LNCAP (cell line): ENCODE data around the gene FRK.

Experiments used
- TF ChIP-seq, protein P1 (sequence below): fragments of 450-650 bp; IDR thresholded peaks from 2 replicates; pipeline ENCODE4 v1.5.1; 2017; ENCODE audit warnings: mild to moderate bottlenecking

FRK gene, protein sequence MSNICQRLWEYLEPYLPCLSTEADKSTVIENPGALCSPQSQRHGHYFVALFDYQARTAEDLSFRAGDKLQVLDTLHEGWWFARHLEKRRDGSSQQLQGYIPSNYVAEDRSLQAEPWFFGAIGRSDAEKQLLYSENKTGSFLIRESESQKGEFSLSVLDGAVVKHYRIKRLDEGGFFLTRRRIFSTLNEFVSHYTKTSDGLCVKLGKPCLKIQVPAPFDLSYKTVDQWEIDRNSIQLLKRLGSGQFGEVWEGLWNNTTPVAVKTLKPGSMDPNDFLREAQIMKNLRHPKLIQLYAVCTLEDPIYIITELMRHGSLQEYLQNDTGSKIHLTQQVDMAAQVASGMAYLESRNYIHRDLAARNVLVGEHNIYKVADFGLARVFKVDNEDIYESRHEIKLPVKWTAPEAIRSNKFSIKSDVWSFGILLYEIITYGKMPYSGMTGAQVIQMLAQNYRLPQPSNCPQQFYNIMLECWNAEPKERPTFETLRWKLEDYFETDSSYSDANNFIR

DNA sequence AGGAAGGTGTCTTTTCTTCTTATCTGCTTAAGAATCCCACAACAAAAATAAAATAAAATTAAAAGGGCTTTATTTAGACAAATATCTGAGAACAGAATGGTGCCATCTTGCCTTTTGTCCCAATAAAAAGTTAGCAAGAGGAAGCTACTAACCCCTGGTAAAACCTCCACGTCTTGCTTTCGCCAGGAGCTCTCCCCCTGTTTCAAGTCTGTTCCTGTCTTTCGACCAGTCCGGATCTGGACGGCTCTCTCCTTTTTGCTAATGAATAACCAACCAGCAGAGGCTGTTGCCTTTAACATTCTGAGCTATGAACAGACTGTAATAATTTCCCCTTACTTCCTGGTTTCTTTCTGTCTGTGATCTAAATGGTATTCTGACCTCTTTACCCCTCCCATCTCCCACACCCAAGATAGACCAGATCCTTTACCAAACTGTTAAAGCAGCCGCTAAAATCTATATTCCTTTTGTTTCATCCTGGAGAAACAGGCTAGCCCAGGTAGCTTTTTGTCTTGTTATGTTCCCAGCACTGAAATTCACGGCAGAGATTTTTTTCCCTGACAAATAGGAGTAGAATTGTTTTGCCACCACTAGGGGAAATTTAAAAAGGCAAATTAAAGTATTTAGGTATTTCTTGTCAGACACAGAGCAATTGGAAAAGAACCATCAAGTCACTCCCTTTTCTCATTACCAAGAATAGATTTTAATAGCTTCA, at the start of gene FRK:
FRK (minus strand) TSS at position 320 of the 712 bp plus-strand sequence. CDS start 580 bp downstream, outside the sequence.
- TF ChIP-seq, protein P1, sequence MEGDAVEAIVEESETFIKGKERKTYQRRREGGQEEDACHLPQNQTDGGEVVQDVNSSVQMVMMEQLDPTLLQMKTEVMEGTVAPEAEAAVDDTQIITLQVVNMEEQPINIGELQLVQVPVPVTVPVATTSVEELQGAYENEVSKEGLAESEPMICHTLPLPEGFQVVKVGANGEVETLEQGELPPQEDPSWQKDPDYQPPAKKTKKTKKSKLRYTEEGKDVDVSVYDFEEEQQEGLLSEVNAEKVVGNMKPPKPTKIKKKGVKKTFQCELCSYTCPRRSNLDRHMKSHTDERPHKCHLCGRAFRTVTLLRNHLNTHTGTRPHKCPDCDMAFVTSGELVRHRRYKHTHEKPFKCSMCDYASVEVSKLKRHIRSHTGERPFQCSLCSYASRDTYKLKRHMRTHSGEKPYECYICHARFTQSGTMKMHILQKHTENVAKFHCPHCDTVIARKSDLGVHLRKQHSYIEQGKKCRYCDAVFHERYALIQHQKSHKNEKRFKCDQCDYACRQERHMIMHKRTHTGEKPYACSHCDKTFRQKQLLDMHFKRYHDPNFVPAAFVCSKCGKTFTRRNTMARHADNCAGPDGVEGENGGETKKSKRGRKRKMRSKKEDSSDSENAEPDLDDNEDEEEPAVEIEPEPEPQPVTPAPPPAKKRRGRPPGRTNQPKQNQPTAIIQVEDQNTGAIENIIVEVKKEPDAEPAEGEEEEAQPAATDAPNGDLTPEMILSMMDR, result peak; percentile 35

DNA sequence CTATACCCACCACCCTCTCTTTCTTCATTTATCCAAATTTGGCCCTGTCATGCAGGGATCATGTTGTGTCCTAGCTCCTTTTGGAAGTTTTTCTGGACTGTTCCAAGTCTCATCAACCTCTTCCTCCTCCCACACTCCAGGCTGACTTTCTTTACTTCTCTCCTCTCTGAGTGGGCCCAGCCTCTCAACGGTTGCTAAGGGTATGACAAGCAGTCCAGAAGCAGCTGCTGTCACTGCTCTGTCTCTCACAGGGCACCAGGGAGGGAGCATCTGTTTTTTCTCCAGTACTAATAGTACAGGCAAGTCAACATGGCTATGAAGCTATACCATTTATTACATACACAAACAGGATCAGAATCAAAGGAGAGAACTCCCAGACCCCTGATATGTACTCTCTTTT, 48.1 kb upstream of the FRK start:
- TF ChIP-seq, protein P1, result no peak

DNA sequence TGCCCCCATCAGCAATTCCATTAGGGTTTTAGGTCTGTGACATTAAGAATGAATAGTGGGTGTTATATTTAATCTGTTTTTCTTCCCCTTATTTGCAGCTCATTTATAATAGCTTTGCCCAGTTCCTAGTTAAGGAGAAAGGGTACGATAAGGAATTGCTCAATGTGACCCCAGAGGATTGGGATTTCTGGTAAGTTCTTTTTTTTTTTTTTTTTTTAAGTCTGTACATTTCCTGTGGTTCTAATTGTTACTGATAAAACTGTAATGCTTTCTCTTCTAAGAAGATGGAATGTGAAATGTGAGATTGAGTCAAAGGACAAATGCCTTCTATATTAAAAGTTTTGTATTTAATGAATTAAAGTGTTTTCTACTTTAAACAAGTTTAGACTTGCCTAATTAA, 45.5 kb upstream of the FRK start:
- TF ChIP-seq, protein P1, result no peak

DNA sequence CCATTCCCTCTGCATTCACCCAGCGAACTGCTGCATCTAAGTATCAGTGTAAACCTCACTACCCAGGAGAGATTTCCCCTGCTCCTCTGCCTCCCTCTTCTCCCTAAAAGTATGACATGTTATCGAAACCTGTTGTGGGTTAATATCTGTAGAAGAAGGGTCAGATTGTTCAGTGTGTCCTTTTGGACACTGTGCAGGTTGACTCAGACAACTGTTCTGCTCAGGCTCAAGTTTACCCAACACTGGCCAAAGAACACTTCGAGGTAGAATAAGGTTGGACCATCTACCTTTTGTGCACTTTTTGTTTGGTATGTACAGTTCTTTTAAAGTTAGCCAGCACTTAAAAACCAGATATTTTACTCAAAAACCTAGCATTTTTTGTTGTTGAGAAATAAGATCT, 44.6 kb upstream of the FRK start:
- TF ChIP-seq, protein P1, result no peak

DNA sequence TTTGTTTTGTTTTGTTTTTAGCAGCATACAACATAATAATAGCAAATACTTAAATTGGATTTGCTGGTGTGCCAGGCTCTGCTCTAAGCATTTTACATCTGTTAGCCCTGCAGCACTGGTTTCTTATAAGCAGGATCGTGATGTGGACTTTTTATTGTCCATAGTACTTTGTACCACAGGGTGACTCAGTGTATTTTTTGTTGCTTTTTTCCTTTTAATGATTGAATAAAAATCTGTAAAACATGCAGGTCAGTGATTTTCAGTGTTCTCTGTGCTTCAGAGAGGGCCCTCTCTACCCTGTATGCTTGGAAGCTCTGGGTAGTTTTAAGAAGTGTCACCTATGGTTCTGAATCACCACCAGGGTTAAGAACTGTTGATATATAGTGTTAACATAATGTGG, 43.9 kb upstream of the FRK start:
- TF ChIP-seq, protein P1, result no peak

DNA sequence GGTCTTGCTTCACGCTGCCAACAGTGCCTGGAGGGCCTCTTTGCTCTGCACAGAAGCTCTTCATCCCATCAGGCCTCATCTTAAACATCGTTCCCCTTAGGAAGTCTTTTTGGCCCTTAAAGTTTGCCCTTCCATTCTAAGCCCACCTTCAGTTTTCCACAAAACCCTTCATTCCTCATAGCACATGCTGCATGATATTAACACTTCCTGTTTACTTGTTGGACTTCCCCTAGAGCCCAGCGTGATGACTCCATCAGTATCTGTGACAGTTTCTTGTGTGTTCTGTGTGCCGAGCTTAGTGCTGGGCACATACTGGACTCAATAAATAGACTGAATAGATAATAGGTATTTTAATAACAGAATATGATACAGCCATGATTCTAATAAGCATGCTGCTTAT, 42.2 kb upstream of the FRK start:
- TF ChIP-seq, protein P1, result no peak

DNA sequence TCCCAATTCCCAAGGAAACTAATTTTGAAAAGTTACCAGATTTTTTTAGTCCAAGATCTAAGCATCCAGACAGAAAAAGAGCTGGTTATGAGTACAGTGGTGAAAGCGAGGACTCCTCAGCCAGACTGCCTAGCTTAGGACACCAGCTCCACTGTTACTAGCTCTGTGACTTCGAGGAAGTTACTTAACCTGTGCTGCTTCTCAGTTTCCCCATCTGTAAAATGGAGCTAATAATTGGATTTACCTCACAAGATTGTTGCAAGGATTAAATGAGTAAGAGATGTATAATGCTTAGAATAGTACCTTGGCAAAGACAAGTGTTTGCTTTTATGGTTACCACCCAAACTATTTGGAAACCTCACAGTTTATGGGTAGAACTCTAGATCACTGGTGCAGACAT, 41.1 kb upstream of the FRK start:
- TF ChIP-seq, protein P1, result no peak
